Measurements from ENCODE around the gene PCIF1. TPM values are rescaled to one million over a fixed set of nuclear protein-coding genes. Genes with fewer than 3 reads are reported as not detected.

Gene PCIF1
- total and polyA plus RNA-seq, 9 of the 15 experiments (the other 6 are each of a cell fraction or from before 2014, with no cell fraction given) = 5.8 to 29.4 (median 11.3) TPM

DNA sequence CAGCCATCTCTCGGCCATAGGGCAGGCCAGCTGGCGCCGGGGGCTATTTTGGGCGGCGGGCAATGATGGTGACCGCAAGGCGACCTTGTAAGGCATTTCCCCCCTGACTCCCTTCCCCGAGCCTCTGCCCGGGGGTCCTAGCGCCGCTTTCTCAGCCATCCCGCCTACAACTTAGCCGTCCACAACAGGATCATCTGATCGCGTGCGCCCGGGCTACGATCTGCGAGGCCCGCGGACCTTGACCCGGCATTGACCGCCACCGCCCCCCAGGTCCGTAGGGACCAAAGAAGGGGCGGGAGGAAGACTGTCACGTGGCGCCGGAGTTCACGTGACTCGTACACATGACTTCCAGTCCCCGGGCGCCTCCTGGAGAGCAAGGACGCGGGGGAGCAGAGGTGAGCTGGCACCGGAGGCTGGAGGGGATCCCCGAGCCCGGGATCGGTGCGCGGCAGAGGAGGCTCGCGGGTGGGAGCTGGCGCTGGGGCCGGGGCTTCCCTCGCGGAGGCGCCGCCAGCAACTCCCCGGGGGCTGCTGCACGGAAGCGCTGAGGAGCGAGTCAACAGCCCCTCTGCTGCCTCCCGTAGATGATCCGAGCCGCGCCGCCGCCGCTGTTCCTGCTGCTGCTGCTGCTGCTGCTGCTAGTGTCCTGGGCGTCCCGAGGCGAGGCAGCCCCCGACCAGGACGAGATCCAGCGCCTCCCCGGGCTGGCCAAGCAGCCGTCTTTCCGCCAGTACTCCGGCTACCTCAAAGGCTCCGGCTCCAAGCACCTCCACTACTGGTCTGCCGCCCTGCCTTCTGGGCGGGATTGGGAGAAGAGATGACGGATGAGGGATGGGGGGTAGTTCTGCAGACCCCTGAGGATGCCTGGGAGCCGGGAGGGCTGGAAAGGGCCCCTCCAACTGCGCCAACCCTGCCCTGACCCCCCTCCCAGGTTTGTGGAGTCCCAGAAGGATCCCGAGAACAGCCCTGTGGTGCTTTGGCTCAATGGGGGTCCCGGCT lies 43.2 kb upstream of the PCIF1 start, which contains the start of the genes CTSA and NEURL2 (continued):
- TF ChIP-seq, protein P1, sequence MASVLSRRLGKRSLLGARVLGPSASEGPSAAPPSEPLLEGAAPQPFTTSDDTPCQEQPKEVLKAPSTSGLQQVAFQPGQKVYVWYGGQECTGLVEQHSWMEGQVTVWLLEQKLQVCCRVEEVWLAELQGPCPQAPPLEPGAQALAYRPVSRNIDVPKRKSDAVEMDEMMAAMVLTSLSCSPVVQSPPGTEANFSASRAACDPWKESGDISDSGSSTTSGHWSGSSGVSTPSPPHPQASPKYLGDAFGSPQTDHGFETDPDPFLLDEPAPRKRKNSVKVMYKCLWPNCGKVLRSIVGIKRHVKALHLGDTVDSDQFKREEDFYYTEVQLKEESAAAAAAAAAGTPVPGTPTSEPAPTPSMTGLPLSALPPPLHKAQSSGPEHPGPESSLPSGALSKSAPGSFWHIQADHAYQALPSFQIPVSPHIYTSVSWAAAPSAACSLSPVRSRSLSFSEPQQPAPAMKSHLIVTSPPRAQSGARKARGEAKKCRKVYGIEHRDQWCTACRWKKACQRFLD (CRISPR knock-in tag; IDR thresholded peaks at IDR 0.05) = no peak
- TF ChIP-seq KLF10 (CRISPR knock-in tag; IDR thresholded peaks at IDR 0.05) (no peak), ZNF134 (CRISPR knock-in tag; conservative IDR thresholded peaks at IDR 0.05) (no peak), ZNF12 (CRISPR knock-in tag; IDR thresholded peaks at IDR 0.05) (peak; percentile 67; the same call in 1 of the 2 replicates), ZNF717 (CRISPR knock-in tag; IDR thresholded peaks at IDR 0.05) (no peak), ZFX (CRISPR knock-in tag; IDR thresholded peaks at IDR 0.05) (peak; percentile 45; the same call in 1 of the 2 replicates), ZNF197 (CRISPR knock-in tag; IDR thresholded peaks at IDR 0.05; ENCODE audit: low read depth) (0 out of 2 replicates have a peak, but pooled peaks have one; percentile 56), MCM3 (IDR thresholded peaks at IDR 0.05) (no peak), SMARCC2 (IDR thresholded peaks at IDR 0.05; ENCODE audit: low read depth) (no peak), ZNF584 (CRISPR knock-in tag; IDR thresholded peaks at IDR 0.05; ENCODE audit: low read depth) (no peak), SMAD1 (IDR thresholded peaks at IDR 0.05; ENCODE audit: low read depth, low read length, partially characterized antibody) (no peak), XRCC3 (IDR thresholded peaks at IDR 0.05) (no peak), SMARCE1 (IDR thresholded peaks at IDR 0.05) (0 out of 2 replicates have a peak, but pooled peaks have one; percentile 26), ASH1L (IDR thresholded peaks at IDR 0.05; ENCODE audit: borderline replicate concordance, low read depth, partially characterized antibody) (no peak)
- TF ChIP-seq, protein P2, sequence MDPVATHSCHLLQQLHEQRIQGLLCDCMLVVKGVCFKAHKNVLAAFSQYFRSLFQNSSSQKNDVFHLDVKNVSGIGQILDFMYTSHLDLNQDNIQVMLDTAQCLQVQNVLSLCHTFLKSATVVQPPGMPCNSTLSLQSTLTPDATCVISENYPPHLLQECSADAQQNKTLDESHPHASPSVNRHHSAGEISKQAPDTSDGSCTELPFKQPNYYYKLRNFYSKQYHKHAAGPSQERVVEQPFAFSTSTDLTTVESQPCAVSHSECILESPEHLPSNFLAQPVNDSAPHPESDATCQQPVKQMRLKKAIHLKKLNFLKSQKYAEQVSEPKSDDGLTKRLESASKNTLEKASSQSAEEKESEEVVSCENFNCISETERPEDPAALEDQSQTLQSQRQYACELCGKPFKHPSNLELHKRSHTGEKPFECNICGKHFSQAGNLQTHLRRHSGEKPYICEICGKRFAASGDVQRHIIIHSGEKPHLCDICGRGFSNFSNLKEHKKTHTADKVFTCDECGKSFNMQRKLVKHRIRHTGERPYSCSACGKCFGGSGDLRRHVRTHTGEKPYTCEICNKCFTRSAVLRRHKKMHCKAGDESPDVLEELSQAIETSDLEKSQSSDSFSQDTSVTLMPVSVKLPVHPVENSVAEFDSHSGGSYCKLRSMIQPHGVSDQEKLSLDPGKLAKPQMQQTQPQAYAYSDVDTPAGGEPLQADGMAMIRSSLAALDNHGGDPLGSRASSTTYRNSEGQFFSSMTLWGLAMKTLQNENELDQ (CRISPR knock-in tag; IDR thresholded peaks at IDR 0.05; ENCODE audit: borderline replicate concordance) = no peak
- TF ChIP-seq, protein P3, sequence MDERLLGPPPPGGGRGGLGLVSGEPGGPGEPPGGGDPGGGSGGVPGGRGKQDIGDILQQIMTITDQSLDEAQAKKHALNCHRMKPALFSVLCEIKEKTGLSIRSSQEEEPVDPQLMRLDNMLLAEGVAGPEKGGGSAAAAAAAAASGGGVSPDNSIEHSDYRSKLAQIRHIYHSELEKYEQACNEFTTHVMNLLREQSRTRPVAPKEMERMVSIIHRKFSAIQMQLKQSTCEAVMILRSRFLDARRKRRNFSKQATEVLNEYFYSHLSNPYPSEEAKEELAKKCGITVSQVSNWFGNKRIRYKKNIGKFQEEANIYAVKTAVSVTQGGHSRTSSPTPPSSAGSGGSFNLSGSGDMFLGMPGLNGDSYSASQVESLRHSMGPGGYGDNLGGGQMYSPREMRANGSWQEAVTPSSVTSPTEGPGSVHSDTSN (CRISPR knock-in tag; IDR thresholded peaks at IDR 0.05; ENCODE audit: low read depth) = no peak
- TF ChIP-seq, protein P3 (tag; conservative IDR thresholded peaks at IDR 0.05; ENCODE audit: low read depth) = no peak
- TF ChIP-seq, protein P4, sequence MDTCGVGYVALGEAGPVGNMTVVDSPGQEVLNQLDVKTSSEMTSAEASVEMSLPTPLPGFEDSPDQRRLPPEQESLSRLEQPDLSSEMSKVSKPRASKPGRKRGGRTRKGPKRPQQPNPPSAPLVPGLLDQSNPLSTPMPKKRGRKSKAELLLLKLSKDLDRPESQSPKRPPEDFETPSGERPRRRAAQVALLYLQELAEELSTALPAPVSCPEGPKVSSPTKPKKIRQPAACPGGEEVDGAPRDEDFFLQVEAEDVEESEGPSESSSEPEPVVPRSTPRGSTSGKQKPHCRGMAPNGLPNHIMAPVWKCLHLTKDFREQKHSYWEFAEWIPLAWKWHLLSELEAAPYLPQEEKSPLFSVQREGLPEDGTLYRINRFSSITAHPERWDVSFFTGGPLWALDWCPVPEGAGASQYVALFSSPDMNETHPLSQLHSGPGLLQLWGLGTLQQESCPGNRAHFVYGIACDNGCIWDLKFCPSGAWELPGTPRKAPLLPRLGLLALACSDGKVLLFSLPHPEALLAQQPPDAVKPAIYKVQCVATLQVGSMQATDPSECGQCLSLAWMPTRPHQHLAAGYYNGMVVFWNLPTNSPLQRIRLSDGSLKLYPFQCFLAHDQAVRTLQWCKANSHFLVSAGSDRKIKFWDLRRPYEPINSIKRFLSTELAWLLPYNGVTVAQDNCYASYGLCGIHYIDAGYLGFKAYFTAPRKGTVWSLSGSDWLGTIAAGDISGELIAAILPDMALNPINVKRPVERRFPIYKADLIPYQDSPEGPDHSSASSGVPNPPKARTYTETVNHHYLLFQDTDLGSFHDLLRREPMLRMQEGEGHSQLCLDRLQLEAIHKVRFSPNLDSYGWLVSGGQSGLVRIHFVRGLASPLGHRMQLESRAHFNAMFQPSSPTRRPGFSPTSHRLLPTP (IDR thresholded peaks at IDR 0.05; ENCODE audit: borderline replicate concordance, extremely low read depth, insufficient read length) = no peak

All from K562 (cell line).